ENCODE results near the gene NPAS4.

NPAS4 gene

GRCh38 chr11:66421492-66422205 lies 814 bp downstream of the NPAS4 start (continued):
- TF ChIP-seq ARNTL (CRISPR knock-in tag; IDR thresholded peaks at IDR 0.05; ENCODE audit: borderline replicate concordance, low read depth) (peak; percentile 95), ZFP3 (CRISPR knock-in tag; IDR thresholded peaks at IDR 0.05) (peak; percentile 98), ZC3H10 (CRISPR knock-in tag; IDR thresholded peaks at IDR 0.05) (peak; percentile 100), PPARA (CRISPR knock-in tag; IDR thresholded peaks at IDR 0.05; ENCODE audit: borderline replicate concordance) (peak; percentile 99), TOX (CRISPR knock-in tag; IDR thresholded peaks at IDR 0.05; ENCODE audit: borderline replicate concordance) (peak; percentile 99), ZNF565 (CRISPR knock-in tag; conservative IDR thresholded peaks at IDR 0.05; ENCODE audit: low read depth) (peak; percentile 99), CSDC2 (CRISPR knock-in tag; IDR thresholded peaks at IDR 0.05) (peak; percentile 100)
- TF ChIP-seq, protein P1, sequence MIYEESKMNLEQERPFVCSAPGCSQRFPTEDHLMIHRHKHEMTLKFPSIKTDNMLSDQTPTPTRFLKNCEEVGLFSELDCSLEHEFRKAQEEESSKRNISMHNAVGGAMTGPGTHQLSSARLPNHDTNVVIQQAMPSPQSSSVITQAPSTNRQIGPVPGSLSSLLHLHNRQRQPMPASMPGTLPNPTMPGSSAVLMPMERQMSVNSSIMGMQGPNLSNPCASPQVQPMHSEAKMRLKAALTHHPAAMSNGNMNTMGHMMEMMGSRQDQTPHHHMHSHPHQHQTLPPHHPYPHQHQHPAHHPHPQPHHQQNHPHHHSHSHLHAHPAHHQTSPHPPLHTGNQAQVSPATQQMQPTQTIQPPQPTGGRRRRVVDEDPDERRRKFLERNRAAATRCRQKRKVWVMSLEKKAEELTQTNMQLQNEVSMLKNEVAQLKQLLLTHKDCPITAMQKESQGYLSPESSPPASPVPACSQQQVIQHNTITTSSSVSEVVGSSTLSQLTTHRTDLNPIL (CRISPR knock-in tag; IDR thresholded peaks at IDR 0.05; ENCODE audit: low read depth): peak; percentile 97
- TF ChIP-seq, protein P2, sequence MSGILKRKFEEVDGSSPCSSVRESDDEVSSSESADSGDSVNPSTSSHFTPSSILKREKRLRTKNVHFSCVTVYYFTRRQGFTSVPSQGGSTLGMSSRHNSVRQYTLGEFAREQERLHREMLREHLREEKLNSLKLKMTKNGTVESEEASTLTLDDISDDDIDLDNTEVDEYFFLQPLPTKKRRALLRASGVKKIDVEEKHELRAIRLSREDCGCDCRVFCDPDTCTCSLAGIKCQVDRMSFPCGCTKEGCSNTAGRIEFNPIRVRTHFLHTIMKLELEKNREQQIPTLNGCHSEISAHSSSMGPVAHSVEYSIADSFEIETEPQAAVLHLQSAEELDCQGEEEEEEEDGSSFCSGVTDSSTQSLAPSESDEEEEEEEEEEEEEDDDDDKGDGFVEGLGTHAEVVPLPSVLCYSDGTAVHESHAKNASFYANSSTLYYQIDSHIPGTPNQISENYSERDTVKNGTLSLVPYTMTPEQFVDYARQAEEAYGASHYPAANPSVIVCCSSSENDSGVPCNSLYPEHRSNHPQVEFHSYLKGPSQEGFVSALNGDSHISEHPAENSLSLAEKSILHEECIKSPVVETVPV (CRISPR knock-in tag; IDR thresholded peaks at IDR 0.05): peak; percentile 95

GRCh38 chr11:66426314-66426713 lies 5.5 kb downstream of the NPAS4 start:
- ATAC-seq: no peak
- TF ChIP-seq ZNF8 (CRISPR knock-in tag; IDR thresholded peaks at IDR 0.05) (no peak), ZNF565 (CRISPR knock-in tag; conservative IDR thresholded peaks at IDR 0.05; ENCODE audit: low read depth) (no peak), ZFP30 (CRISPR knock-in tag; IDR thresholded peaks at IDR 0.05) (no peak), ZC3H10 (CRISPR knock-in tag; IDR thresholded peaks at IDR 0.05) (no peak), SNAI2 (CRISPR knock-in tag; IDR thresholded peaks at IDR 0.05) (no peak), ARNTL (CRISPR knock-in tag; IDR thresholded peaks at IDR 0.05; ENCODE audit: borderline replicate concordance, low read depth) (no peak), PATZ1 (CRISPR knock-in tag; IDR thresholded peaks at IDR 0.05; ENCODE audit: borderline replicate concordance) (no peak), ESRRG (CRISPR knock-in tag; IDR thresholded peaks at IDR 0.05) (no peak), PPARA (CRISPR knock-in tag; IDR thresholded peaks at IDR 0.05; ENCODE audit: borderline replicate concordance) (no peak), ISL1 (CRISPR knock-in tag; IDR thresholded peaks at IDR 0.05) (no peak)
- TF ChIP-seq, protein P2 (CRISPR knock-in tag; IDR thresholded peaks at IDR 0.05): no peak
- TF ChIP-seq, protein P1 (CRISPR knock-in tag; IDR thresholded peaks at IDR 0.05; ENCODE audit: low read depth): no peak

DNA sequence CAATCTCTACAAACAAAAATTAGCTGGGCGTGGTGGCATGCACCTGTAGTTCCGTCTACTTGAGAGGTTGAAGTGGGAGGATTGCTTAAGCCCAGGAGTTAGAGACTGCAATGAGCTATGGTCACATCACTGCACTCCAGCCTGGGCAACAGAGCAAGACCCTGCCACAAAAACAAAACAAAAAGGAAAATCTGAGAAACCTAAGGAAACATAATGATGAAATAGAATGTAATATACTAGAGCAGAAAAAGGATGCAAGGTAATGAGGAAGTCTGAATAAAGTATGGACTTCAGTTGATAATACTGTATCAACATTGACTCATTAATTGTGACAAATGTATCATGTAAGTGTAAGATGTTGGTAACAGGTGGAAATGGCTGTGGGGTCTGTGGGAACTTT lies 8.1 kb downstream of the NPAS4 start:
- ATAC-seq: no peak
- TF ChIP-seq OSR1 (CRISPR knock-in tag; IDR thresholded peaks at IDR 0.05): no peak
- TF ChIP-seq ESRRG (CRISPR knock-in tag; IDR thresholded peaks at IDR 0.05): no peak
- TF ChIP-seq, protein P3, sequence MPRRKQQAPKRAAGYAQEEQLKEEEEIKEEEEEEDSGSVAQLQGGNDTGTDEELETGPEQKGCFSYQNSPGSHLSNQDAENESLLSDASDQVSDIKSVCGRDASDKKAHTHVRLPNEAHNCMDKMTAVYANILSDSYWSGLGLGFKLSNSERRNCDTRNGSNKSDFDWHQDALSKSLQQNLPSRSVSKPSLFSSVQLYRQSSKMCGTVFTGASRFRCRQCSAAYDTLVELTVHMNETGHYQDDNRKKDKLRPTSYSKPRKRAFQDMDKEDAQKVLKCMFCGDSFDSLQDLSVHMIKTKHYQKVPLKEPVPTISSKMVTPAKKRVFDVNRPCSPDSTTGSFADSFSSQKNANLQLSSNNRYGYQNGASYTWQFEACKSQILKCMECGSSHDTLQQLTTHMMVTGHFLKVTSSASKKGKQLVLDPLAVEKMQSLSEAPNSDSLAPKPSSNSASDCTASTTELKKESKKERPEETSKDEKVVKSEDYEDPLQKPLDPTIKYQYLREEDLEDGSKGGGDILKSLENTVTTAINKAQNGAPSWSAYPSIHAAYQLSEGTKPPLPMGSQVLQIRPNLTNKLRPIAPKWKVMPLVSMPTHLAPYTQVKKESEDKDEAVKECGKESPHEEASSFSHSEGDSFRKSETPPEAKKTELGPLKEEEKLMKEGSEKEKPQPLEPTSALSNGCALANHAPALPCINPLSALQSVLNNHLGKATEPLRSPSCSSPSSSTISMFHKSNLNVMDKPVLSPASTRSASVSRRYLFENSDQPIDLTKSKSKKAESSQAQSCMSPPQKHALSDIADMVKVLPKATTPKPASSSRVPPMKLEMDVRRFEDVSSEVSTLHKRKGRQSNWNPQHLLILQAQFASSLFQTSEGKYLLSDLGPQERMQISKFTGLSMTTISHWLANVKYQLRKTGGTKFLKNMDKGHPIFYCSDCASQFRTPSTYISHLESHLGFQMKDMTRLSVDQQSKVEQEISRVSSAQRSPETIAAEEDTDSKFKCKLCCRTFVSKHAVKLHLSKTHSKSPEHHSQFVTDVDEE (CRISPR knock-in tag; IDR thresholded peaks at IDR 0.05): no peak
- no peak for TF ChIP-seq PATZ1 (CRISPR knock-in tag; IDR thresholded peaks at IDR 0.05; ENCODE audit: borderline replicate concordance)
- TF ChIP-seq, protein P2 (CRISPR knock-in tag; IDR thresholded peaks at IDR 0.05): no peak
- TF ChIP-seq ZFP3 (CRISPR knock-in tag; IDR thresholded peaks at IDR 0.05): no peak

All from SK-N-SH treated with all-trans-retinoic acid at 6 μM for 48 hours (cell line).